GM19438 (cell line): ENCODE results near the gene USP26.
"Not testable (repeated sequence)": the region's sequence is repeated elsewhere in the genome, so short reads cannot be mapped to it uniquely, and the experiment has no call there.

ENCODE experiments used
- ATAC-seq: cut with Tn5 transposase; IDR thresholded peaks from one replicate; pipeline ENCODE4 v1.9.1; 2021; ENCODE audit warnings: low read depth; ENCODE audit not compliant: unreplicated experiment

Gene USP26, protein sequence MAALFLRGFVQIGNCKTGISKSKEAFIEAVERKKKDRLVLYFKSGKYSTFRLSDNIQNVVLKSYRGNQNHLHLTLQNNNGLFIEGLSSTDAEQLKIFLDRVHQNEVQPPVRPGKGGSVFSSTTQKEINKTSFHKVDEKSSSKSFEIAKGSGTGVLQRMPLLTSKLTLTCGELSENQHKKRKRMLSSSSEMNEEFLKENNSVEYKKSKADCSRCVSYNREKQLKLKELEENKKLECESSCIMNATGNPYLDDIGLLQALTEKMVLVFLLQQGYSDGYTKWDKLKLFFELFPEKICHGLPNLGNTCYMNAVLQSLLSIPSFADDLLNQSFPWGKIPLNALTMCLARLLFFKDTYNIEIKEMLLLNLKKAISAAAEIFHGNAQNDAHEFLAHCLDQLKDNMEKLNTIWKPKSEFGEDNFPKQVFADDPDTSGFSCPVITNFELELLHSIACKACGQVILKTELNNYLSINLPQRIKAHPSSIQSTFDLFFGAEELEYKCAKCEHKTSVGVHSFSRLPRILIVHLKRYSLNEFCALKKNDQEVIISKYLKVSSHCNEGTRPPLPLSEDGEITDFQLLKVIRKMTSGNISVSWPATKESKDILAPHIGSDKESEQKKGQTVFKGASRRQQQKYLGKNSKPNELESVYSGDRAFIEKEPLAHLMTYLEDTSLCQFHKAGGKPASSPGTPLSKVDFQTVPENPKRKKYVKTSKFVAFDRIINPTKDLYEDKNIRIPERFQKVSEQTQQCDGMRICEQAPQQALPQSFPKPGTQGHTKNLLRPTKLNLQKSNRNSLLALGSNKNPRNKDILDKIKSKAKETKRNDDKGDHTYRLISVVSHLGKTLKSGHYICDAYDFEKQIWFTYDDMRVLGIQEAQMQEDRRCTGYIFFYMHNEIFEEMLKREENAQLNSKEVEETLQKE

DNA sequence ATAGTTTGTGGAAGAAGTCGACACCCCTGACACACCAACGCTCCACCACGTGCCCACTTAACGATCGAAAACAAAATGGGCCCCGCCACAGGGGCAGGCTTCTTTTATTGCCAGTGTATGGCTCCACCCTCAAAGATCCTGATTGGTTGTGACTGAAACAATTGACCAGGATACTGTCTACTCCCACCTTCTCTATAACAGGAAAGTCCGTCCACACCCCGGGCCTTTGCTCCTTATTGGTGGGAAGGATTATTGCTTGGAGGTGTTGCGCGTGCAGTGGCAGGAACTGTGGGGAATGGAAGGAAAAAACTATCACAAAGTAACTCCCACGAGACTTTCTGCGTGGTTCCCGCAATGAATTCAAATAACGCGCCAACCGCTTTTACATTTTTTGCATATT, at the start of gene USP26:
Gene USP26 (minus strand): TSS at position 79 of the 400 bp plus-strand sequence. CDS start 68,889 bp downstream, outside the sequence.
- no peak for ATAC-seq

DNA sequence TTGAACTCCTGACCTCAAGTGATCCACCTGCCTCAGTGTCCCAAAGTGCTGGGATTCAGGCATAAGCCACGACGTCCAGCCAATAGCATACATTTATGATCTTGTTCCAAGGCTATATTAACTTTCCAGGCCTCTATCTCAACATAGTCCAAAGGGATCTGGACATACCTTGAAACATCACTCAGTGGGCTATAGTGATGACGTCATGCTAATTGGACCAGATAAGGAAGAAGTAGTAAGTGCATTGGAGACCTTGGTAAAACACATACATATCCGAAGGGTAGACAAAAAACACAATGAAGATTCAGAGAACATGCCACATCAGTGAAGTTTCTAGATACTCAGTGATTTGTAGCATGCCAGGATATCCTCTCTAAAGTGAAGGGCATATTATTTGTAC, 37.4 kb upstream of the USP26 start:
- ATAC-seq: no peak

DNA sequence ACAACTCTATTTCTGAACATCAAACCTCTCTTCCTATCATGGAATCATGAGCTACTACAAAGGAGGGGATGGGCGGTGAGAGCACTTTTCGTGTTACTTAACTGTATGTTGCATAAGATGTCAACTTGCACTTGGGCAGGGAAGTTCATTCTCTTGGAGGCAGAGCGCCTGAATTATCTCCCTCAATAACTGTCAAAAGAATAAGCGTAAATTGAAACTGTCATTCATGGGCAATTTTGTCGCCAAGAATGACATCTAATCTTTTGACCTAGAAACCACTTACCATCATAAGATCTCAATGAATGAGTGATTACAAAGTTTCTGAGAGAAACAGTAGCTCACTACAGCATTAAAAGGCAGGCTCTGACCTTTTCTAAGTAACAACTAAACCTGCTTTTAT, 23.5 kb upstream of the USP26 start:
- ATAC-seq: no peak

DNA sequence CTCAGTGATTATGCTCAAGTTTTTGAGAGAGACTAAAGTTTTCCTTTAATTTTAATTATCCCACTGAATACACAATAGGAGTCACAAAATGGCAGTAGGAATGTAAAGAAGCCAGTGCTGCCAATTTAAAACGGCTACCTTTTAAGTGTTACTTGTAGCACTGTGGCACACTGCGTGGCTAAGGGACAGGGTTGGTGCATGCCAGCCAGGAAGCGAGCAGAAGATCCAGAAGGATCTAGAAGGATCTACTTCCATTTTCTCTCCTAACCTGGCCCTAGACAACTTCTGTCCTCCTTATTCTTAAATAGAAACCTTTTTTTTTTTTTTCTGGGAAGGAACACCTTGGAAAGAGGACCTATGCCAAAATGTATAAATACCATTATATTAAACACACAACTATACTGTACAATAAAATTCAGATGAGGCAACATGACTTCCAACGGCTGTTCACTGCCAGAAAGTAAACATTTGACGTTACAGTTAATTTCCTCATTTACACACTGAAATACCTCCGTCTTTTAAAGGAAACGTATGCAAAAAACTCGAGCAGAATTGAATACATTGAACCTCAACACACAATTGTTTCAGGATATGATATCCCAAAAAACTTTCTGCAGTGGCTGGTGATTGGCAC, 2.7 kb downstream of the USP26 start:
- ATAC-seq: no peak

DNA sequence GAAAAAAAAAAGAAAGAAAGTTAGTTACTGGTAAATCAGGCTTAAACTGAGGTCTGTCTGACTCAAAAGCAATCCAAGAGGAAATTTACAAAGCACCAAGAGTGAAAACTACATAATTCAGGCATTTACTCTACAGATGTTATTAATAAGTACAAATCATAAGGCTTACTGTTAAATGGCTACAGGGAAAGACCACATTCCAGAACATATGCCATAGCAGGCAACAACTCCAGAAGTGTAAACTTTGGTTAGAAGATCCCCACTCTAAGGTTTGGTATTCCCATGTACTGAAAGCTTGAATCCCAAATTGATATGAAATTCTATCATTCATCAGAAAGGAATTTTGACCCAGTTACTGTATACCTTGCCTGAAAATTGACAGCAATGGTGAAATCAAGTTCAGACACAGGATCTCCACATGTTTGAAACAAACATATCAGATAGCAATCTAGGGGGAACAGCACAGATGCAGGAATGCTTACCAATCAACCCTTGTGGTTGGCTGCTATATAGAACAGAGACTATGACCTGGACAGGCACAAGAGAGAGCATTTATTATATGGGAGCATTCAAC, 6.6 kb downstream of the USP26 start:
- no peak for ATAC-seq

DNA sequence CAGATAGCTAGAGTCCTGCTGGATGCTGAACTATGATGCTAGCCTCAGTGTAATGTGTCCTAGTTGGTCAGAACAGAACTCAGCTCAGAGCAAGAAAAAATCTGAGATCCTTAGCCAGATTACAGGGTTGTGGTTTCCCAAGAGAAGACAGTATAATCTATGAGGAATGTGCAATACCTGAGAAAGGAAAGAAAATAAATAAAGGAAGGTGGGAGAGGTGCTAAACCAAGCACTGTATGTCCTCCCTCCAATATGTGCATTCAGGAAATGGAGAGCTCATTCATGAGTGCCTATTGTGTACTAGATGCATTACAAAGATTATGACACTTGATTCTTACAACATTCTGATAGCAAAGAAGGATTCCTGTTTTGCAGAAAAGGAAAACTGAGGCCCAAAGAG, 7.5 kb downstream of the USP26 start:
- no peak for ATAC-seq

DNA sequence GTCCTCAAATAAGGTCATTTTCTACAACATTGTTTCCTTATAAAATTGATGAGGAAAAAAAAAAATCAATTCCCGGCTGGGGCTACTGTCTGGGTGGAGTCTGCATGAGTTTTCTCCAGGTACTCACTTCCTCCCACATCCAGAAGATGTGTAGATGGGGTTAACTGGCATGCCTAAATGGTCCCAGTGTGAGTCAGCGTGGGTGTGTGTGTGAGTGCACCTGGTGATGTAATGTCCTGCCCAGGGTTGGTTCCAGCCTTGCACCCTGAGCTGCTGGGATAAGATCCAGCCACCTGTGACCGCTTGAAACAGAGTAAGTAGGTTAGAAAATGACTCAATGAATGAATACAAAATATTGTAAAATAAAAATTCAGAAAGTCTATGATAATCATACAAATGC, 11.1 kb downstream of the USP26 start:
- no peak for ATAC-seq

DNA sequence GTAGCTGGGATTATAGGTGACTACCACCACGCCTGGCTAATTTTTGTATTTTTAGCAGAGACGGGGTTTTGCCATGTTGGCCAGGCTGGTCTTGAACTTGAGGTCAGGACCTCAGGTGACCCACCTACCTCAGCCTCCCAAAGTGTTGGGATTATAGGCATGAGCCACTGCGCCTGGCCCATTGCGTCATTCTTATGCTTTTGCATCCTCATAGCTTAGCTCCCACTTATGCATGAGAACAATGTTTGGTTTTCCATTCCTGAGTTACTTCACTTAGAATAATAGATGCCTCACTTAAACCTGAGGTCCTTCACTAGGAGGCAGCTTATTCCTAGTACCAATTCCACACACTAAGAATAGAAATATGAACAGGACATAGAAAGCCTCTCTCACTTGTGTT, 11.9 kb downstream of the USP26 start:
- ATAC-seq: not testable (repeated sequence)

DNA sequence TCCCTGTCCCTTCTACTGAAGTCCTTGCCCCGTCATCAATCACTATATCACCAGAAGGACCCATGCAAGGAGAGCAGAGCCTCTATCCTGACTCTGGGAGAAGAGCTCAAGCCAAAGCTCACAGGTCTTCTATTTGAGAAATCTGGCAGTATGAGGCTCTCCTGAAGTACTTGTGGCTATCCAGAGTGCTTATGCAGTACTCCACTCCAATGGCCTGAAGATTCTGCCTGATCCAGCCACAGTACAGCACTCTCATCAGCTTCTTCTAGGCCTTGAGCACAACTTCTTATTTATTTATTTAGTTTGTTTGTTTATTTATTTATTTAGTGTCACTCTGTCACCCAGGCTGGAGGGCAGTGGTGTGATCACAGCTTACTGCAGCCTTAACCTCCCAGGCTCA, 13.0 kb downstream of the USP26 start:
- ATAC-seq: no peak

DNA sequence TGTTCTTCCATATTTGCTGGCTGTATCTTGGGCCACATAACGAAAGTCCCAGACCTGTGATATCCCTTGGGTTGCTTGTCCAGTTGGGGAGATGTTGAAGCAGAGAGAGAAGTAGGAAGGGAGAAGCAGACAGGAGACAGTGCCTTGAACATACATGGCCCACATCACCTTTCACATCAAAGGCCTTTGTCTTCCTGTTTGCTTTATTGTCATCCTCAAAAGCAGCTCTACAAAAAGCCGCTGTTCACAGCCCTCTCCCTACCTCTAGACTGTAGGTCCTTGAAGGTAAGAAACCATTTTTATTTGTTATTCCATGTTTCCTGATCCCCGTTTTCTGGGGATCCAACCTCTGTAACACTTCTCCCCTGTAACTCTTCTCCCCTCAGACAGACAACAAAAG, 14.9 kb downstream of the USP26 start:
- no peak for ATAC-seq

DNA sequence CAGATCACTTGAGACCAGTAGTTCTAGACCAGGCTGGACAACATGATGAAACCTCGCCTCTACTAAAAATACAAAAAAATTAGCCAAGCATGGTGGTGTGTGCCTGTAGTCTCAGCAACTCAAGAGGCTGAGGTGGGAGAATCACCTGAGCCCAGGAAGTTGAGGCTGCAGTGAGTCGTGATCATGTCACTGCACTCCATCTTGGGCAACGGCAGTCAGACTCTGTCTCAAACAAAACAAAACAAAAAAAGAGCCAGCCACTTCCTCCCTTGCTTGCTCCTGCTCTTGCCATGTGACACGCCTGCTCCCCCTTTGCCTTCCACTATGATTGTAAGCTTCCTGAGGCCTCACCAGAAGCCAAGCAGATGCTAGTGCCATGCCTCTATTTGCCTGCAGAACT, 19.1 kb downstream of the USP26 start:
- not testable (repeated sequence) for ATAC-seq

DNA sequence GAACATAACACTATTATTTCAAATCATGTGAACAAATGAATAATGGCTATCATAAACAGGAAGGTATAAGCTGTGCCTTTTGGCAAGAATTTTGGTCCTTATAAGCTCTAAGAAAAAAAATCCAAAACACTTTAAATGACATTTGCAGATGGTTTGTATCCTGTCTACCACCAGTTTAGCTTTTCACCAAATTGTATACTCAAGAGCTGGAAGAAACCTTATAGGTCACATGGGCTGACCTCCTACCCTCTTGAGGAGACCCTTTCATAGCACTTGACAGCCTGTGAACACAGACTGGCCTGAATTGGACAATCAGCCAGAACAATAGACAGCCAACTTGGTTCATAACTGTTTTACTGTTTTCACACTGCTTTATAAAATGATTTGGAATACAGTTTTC, 24.3 kb downstream of the USP26 start:
- no peak for ATAC-seq

DNA sequence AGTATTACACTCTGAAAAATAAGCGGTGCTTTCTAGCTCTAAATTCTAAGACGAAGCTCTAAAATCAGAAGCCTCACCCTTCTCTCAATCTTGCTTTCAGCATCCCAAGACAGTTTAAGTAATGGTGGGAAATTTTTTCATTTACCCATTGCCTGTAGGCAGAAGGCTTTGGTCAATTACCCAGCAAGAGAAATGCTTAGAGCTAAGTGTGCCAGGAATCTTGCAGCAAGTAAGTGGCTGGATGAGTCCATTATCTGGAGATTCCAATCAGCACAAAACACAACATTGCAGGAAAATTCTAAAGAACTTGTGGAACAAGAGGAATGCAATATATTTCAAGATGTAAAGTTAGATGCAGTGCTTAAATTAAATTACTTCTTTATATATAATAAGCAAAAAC, 28.4 kb downstream of the USP26 start:
- ATAC-seq: no peak

DNA sequence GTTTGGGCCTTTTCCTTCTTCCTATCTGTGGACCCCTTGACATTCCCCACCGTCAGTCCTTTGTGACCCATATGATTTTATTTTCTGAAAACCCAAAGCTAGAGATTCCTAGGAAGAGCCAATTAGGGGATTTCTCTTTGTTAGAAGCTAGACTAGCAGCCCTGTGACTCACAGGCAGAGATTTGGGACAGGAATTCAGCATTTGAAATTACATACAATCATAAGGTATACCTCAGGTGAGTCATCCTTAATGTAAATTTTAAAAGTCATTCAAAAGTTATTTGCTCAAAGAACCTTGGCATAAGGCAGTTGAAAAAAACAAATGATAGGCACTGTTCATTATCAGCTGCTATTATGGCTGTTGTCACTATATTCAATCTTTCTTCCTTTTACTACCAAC, 40.6 kb downstream of the USP26 start:
- ATAC-seq: no peak

DNA sequence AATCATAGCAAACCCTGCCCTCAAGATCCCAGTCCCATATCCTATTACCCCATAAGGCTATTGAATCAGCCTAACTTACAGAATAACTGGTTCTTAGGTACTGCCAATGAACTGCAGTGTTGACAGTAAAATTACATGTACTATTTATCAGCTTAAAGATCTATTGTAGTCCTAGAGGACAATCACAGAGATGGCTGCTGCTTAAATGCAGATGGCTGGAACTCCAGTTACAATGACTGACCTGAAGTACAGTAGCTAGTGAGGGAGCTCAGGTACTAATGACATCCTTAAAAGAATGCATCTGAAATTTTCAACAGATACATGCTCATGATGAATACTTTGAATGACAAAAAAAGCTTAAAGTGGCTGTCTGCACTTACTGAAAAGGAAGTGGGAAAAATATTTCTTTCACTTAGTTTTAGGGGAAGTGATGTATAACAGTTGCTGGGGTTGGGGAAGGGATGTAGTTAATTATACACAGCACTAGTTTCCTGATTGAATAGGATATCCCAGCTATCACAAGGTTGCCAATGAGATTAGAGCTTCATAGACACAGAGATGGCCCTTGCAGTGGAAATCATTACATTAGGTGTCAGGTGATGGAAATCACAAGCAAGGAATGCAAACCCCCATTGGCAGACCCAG, 42.0 kb downstream of the USP26 start:
- no peak for ATAC-seq

DNA sequence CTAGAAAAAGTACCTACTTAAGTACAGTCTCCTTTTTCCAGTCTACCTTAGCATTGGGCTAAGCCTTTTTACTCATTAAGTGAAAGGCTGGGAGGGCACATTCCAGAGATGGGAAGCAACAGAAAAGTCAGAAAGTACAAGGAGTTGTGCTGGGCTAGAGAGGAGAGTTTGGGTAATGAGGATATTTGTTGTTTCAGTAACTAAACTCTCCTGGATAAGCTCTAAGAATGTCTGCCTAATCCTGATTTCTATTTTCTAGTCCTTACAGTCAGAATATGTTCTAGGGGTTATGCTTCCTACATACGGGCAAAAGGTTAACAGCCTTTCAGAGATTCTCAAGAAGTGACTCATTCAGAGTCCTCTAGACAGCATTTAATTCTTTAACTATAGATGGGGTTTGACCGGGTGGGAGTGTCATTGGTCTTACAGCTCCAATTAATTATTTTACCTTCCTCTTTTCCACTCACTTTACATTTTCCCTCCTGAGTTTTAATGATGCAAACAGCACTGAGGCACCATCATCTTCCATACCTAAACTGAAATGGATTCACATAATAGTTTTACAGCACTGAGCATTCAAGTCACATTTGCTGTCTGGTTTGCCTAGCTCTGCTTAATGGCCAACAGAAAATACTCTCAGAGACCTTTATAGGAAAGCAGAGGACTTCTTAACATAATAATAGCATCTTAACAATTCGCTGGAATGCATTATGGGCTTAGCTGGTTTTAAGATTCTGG, 42.9 kb downstream of the USP26 start:
- no peak for ATAC-seq

DNA sequence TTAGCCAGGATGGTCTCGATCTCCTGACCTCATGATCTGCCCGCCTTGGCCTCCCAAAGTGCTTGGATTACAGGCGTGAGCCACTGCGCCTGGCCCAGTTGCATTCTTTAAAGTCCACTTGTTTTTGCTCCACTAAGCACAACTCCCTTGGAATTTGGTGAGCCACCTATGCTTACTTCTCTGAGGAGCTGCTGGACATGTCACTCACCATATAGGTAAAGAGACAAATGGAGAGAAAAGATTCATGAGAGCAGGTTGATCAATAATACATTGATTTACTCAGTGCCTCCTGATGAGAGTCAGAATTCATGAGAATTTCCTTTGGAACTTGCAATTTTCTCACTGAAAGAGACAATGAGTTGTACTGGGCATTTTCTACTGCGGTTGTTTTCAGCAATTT, 48.2 kb downstream of the USP26 start:
- no peak for ATAC-seq

DNA sequence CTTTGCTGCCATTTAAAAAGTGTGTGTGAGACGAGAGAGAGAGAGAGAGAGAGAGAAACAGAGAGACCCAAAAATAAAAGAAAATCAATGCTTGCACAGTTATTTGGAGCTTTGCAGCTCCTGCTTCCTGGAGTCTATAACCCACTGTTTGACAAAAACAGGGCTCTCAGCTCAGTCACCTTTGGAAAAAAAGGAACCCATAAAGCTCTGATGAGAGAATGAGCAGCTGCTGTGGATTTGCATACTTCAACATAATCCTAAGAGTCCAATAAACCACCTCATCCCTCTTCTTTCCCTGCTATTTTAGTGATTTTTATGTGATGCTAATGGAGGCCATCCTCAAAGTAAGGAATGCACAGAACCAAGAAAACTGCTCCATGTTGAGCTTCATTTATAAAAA, 50.3 kb downstream of the USP26 start:
- ATAC-seq: no peak

DNA sequence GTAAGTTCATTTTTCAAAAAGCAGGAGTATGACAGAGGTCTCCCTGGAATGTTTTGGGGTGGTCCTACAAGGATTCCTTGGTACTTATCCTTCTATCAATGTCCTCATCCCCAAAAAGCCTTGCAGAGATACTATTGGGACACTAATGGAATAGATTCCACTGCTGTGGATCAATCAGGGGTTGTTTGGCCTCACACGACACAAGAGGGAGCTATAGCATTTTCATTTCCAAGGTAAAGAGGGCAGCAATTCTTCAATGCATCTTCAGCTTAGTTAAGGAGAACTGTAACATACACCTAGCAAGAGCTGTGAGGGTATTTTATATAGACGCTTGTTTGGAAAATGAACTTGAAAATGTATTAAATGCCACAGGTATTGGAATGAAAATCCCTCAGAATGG, 50.9 kb downstream of the USP26 start:
- no peak for ATAC-seq
